GM19240 (cell line): Measurements from ENCODE around the gene ROCK1.

ENCODE experiments used
- DNase-seq: peaks from one replicate; pipeline ENCODE4 v3.0.0; 2011; ENCODE audit warnings: low spot score; ENCODE audit not compliant: insufficient read length

ROCK1 gene

GRCh38 chr18:21109936-21110712, 1.5 kb downstream of the ROCK1 start:
- DNase-seq, result no peak

- no peak for DNase-seq
These were observed 5.7 kb downstream of the ROCK1 start for GRCh38 chr18:21105936-21106335.

GRCh38 chr18:21101172-21101571, 10.4 kb downstream of the ROCK1 start:
- no peak for DNase-seq

GRCh38 chr18:21100678-21101077, 10.9 kb downstream of the ROCK1 start:
- DNase-seq, result no peak

GRCh38 chr18:21100146-21100545, 11.5 kb downstream of the ROCK1 start:
- DNase-seq, result no peak

- no peak for DNase-seq
These were observed 12.2 kb downstream of the ROCK1 start for GRCh38 chr18:21099442-21099841.

GRCh38 chr18:21096760-21097159, 14.9 kb downstream of the ROCK1 start:
- no peak for DNase-seq

GRCh38 chr18:21093133-21093532, 18.5 kb downstream of the ROCK1 start:
- no peak for DNase-seq

GRCh38 chr18:21090680-21091079, 20.9 kb downstream of the ROCK1 start:
- DNase-seq, result no peak

- DNase-seq, result no peak
These were observed 25.9 kb downstream of the ROCK1 start for GRCh38 chr18:21085579-21086166.

GRCh38 chr18:21084511-21085078, 27.0 kb downstream of the ROCK1 start:
- no peak for DNase-seq

- no peak for DNase-seq
These were observed 28.6 kb downstream of the ROCK1 start for GRCh38 chr18:21083017-21083416.

GRCh38 chr18:21081426-21081825, 30.2 kb downstream of the ROCK1 start:
- no peak for DNase-seq

- DNase-seq, result no peak
These were observed 31.0 kb downstream of the ROCK1 start for GRCh38 chr18:21080576-21080975.

- DNase-seq, result no peak
These were observed 37.0 kb downstream of the ROCK1 start for GRCh38 chr18:21074336-21075323.

GRCh38 chr18:21073180-21073579, 38.4 kb downstream of the ROCK1 start:
- no peak for DNase-seq

- no peak for DNase-seq
These were observed 40.5 kb downstream of the ROCK1 start for GRCh38 chr18:21071071-21071470.

- DNase-seq, result no peak
These were observed 42.1 kb downstream of the ROCK1 start for GRCh38 chr18:21069468-21069867.

GRCh38 chr18:21064347-21064746, 47.3 kb downstream of the ROCK1 start:
- DNase-seq, result no peak

GRCh38 chr18:21063011-21063410, 48.6 kb downstream of the ROCK1 start:
- DNase-seq, result no peak

GRCh38 chr18:21057112-21057511, 54.5 kb downstream of the ROCK1 start:
- DNase-seq, result no peak

- DNase-seq, result no peak
These were observed 55.1 kb downstream of the ROCK1 start for GRCh38 chr18:21056545-21056944.
